Measurements from ENCODE around the gene USP47.

GRCh38 chr11:11965192-11965591 is 123.4 kb downstream of the USP47 start:
- TF ChIP-seq EZH2 (IDR thresholded peaks at IDR 0.05; ENCODE audit: low read depth, unreplicated experiment) (no peak), CREB1 (CRISPR knock-in tag; IDR thresholded peaks at IDR 0.05; ENCODE audit: low read depth) (no peak), REST (IDR thresholded peaks at IDR 0.05; ENCODE audit: unreplicated experiment) (no peak), POLR2AphosphoS5 (IDR thresholded peaks at IDR 0.05; ENCODE audit: low read depth) (no peak)
- TF ChIP-seq, protein P1, sequence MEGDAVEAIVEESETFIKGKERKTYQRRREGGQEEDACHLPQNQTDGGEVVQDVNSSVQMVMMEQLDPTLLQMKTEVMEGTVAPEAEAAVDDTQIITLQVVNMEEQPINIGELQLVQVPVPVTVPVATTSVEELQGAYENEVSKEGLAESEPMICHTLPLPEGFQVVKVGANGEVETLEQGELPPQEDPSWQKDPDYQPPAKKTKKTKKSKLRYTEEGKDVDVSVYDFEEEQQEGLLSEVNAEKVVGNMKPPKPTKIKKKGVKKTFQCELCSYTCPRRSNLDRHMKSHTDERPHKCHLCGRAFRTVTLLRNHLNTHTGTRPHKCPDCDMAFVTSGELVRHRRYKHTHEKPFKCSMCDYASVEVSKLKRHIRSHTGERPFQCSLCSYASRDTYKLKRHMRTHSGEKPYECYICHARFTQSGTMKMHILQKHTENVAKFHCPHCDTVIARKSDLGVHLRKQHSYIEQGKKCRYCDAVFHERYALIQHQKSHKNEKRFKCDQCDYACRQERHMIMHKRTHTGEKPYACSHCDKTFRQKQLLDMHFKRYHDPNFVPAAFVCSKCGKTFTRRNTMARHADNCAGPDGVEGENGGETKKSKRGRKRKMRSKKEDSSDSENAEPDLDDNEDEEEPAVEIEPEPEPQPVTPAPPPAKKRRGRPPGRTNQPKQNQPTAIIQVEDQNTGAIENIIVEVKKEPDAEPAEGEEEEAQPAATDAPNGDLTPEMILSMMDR (conservative IDR thresholded peaks at IDR 0.05; ENCODE audit: low read depth in 2 of 2): no peak
